ENCODE results near the gene NFIB.

NFIB gene

DNA sequence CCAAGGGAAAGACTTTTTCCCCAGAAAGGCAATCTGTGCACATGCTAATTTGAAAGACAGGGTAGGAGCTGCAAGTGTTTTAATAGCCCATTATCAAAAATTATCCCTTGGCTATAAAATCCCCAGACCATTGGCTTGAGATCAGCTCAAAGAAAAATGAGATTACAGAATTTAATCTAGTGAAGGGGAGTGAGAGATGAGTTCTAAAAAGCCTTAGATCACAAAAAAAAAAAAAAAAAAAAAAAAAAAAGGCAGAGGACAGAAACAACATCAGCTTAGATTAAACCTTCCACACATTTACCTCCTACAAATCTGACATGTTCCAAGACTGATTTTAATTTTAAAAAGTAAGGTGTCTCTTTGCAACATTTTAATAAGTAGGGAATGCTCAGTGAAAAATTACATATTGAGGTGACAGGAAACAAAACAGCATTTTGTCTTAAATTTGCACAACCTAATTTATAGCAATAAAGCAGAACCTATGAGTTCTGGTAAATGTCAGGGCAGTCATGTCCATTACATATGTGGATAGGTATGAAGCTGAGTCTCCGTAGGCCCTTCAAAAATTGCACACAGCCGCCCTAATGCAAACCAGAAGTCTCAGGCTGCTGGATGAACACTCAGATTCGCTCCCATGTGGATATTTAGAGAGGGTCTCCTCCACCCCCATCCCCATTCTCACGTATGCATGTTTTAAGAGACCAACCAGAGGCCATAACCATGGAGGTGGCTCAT is 43.4 kb downstream of the NFIB start:
- H3K4me3 ChIP-seq (replicated peaks; ENCODE audit: low read depth, low read length) = no peak overlapping the region
- DNase-seq (ENCODE audit: low read depth) = peak; percentile 56
- TF ChIP-seq, protein P1, sequence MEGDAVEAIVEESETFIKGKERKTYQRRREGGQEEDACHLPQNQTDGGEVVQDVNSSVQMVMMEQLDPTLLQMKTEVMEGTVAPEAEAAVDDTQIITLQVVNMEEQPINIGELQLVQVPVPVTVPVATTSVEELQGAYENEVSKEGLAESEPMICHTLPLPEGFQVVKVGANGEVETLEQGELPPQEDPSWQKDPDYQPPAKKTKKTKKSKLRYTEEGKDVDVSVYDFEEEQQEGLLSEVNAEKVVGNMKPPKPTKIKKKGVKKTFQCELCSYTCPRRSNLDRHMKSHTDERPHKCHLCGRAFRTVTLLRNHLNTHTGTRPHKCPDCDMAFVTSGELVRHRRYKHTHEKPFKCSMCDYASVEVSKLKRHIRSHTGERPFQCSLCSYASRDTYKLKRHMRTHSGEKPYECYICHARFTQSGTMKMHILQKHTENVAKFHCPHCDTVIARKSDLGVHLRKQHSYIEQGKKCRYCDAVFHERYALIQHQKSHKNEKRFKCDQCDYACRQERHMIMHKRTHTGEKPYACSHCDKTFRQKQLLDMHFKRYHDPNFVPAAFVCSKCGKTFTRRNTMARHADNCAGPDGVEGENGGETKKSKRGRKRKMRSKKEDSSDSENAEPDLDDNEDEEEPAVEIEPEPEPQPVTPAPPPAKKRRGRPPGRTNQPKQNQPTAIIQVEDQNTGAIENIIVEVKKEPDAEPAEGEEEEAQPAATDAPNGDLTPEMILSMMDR (IDR thresholded peaks at IDR 0.05; ENCODE audit: low read length, missing control alignments) = no peak

GRCh38 chr9:14269916-14270315 is 44.0 kb downstream of the NFIB start:
- H3K4me3 ChIP-seq (replicated peaks; ENCODE audit: low read depth, low read length) = no peak overlapping the region
- TF ChIP-seq, protein P1 (IDR thresholded peaks at IDR 0.05; ENCODE audit: low read length, missing control alignments) = no peak
- DNase-seq (ENCODE audit: low read depth) = no peak

DNA sequence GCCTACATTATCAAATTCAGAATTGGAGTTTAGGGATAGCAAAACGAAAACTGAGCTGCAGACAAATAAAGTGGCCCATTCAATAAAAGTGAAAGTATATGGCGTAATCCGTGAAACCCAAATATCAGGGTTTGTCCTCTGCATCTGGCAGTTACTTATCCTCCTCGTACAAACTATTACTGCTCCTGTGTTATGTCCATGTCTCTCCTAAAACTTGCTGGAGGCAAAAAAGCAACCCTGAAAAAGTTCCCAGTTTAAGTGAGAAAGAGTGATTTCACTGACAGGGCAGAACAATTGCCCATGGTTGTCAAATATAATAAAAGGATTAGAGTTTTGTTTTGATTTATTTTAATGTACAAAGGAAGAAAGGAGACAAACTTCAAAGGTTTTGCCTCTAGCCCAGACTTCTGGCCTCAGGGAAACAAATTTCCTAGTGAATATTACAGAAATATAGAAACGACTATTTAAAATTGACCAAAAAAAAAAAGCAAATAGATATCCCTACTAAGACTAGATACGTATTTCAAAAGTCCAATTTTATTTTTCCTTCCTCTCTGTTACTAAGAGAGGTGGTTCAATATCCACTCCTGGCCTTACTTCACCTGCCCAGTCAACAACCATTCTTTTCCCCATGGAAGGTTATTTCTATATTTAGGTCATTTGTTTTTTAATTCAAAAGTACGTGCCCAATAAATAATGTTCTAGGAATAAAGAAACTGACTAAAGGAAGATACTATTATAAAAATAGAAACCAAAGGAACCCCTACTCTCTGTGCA is 50.0 kb downstream of the NFIB start:
- TF ChIP-seq, protein P1 (IDR thresholded peaks at IDR 0.05; ENCODE audit: low read length, missing control alignments) = no peak

DNA sequence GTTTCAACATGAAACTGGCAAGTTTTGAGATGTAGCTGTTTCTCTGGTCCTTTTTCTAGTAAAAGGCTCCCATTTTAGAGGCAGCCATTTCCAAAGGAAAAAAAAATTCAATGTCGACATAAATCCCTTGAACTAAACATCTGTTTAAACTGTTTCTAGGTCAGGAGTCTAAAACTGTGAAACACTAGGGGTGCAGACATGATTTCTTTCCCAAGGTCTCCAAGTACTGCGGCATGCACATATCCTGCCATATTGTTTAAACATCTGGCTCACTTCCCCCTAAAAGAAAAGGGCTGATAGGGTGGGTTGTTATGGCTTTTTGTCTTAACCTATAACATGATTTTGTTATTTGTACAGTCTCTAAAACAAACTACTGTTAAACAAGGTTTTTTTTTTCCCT is 51.1 kb downstream of the NFIB start:
- H3K4me3 ChIP-seq (replicated peaks; ENCODE audit: low read depth, low read length) = no peak overlapping the region
- no peak for DNase-seq (ENCODE audit: low read depth)
- TF ChIP-seq, protein P1 (IDR thresholded peaks at IDR 0.05; ENCODE audit: low read length, missing control alignments) = no peak

More for the DNA sequence above, 50.0 kb downstream of the NFIB start:
- no peak overlapping the region for H3K4me3 ChIP-seq (replicated peaks; ENCODE audit: low read depth, low read length)
- DNase-seq (ENCODE audit: low read depth) = no peak

DNA sequence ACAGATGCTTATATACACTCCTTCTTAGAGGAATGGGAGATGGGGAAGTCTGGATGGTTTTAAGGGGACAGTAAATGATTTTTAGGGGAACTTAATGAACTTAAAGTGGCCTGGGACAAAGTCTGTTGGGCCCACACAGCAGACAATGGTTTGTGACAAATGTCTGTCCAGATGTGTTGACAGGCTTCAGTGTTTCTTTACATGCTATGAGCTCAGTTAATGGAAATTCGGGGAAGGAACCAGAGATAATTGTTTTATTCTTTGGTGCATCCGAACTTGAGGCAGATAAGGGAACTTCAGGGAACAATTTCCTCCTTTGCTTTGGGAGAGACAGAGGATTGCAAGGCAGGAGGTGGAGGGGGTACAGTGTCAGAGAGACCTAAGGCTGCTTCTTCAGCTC is 52.3 kb downstream of the NFIB start:
- TF ChIP-seq, protein P1 (IDR thresholded peaks at IDR 0.05; ENCODE audit: low read length, missing control alignments) = no peak
- H3K4me3 ChIP-seq (replicated peaks; ENCODE audit: low read depth, low read length) = no peak overlapping the region
- no peak for DNase-seq (ENCODE audit: low read depth)

DNA sequence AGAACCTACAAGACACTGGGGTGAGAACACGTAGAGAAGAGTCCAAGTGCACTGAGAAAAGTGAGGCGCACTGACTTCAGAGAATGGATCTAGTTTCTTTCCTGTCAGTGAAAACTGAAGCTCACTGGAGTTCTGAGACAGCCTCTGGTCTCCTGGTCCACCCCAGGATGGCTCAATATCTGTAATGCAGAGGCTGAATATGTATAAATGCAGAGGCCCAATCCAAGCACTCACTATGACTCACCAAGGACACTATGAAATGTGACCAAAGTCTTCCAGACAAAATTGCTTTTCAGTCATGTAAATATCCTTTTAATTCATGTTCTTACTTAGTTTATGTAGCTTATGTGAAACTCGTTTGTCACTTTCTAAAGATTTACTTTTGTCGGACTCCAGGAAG is 53.8 kb downstream of the NFIB start:
- no peak overlapping the region for H3K4me3 ChIP-seq (replicated peaks; ENCODE audit: low read depth, low read length)
- TF ChIP-seq, protein P1 (IDR thresholded peaks at IDR 0.05; ENCODE audit: low read length, missing control alignments) = no peak
- DNase-seq (ENCODE audit: low read depth) = no peak
